Ishikawa (cell line): ENCODE measurements around the gene AADACL4.

Experiments used
- CEBPB ChIP-seq: IDR thresholded peaks from 2 replicates; pipeline ENCODE4 v1.6.1; 2012
- CREB1 ChIP-seq: IDR thresholded peaks from 2 replicates; pipeline ENCODE4 v1.6.1; 2012; ENCODE audit warnings: low read depth
- EGR1 ChIP-seq: IDR thresholded peaks from 2 replicates; pipeline ENCODE4 v1.6.1; 2012
- EP300 ChIP-seq: IDR thresholded peaks from 2 replicates; pipeline ENCODE4 v1.6.1; 2012; ENCODE audit warnings: borderline replicate concordance
- FOXM1 ChIP-seq: IDR thresholded peaks from 2 replicates; pipeline ENCODE4 v1.6.1; 2012; ENCODE audit warnings: low read depth, borderline replicate concordance
- NFIC ChIP-seq: IDR thresholded peaks from 2 replicates; pipeline ENCODE4 v1.6.1; 2012
- RAD21 ChIP-seq: IDR thresholded peaks from 2 replicates; pipeline ENCODE4 v1.6.1; 2012; ENCODE audit warnings: low read depth
- TAF1 ChIP-seq: IDR thresholded peaks from 2 replicates; pipeline ENCODE4 v1.6.1; 2012; ENCODE audit warnings: low read depth, mild to moderate bottlenecking
- TCF12 ChIP-seq: IDR thresholded peaks from 2 replicates; pipeline ENCODE4 v1.6.1; 2012; ENCODE audit warnings: low read depth
- TEAD4 ChIP-seq: IDR thresholded peaks from 2 replicates; pipeline ENCODE4 v1.6.1; 2012
- USF1 ChIP-seq: IDR thresholded peaks from 2 replicates; pipeline ENCODE4 v1.6.1; 2012
- YY1 ChIP-seq: IDR thresholded peaks from 2 replicates; pipeline ENCODE4 v1.6.1; 2012; ENCODE audit warnings: low read depth
- ZBTB7A ChIP-seq: IDR thresholded peaks from 2 replicates; pipeline ENCODE4 v1.6.1; 2012; ENCODE audit warnings: low read depth
- TF ChIP-seq, protein P1 (sequence below): IDR thresholded peaks from 2 replicates; pipeline ENCODE4 v1.6.1; 2012; ENCODE audit warnings: low read depth, mild to moderate bottlenecking
- TF ChIP-seq, protein P2 (sequence below): IDR thresholded peaks from 2 replicates; pipeline ENCODE4 v1.6.1; 2012

AADACL4 gene

DNA sequence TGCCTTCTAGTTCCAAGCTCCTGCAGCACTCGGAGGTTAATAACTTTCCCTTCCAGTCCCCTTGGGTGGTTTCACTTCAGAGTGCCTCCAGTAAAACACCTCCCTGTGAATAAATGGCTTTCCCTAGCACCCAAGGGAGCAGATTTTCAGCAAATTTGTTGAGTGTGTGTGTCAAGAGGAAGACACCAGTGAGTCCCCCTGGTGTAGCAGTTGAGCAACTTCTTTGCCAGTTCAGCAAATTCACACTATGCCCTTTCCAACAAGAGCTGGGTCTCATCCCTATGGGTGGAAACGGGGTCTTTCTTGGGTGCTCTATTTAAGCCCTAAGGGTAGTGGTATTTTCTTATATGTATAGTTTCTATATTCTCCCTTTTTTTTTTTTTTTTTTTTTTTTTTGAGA is 806 bp upstream of the AADACL4 start:
- no peak for TF ChIP-seq CREB1
- no peak for TF ChIP-seq RAD21
- no peak for TF ChIP-seq EGR1
- no peak for TF ChIP-seq EP300
- no peak for TF ChIP-seq FOXM1
- no peak for TF ChIP-seq NFIC
- no peak for TF ChIP-seq YY1
- TF ChIP-seq CEBPB = no peak
- TF ChIP-seq ZBTB7A = no peak
- TF ChIP-seq, protein P1, sequence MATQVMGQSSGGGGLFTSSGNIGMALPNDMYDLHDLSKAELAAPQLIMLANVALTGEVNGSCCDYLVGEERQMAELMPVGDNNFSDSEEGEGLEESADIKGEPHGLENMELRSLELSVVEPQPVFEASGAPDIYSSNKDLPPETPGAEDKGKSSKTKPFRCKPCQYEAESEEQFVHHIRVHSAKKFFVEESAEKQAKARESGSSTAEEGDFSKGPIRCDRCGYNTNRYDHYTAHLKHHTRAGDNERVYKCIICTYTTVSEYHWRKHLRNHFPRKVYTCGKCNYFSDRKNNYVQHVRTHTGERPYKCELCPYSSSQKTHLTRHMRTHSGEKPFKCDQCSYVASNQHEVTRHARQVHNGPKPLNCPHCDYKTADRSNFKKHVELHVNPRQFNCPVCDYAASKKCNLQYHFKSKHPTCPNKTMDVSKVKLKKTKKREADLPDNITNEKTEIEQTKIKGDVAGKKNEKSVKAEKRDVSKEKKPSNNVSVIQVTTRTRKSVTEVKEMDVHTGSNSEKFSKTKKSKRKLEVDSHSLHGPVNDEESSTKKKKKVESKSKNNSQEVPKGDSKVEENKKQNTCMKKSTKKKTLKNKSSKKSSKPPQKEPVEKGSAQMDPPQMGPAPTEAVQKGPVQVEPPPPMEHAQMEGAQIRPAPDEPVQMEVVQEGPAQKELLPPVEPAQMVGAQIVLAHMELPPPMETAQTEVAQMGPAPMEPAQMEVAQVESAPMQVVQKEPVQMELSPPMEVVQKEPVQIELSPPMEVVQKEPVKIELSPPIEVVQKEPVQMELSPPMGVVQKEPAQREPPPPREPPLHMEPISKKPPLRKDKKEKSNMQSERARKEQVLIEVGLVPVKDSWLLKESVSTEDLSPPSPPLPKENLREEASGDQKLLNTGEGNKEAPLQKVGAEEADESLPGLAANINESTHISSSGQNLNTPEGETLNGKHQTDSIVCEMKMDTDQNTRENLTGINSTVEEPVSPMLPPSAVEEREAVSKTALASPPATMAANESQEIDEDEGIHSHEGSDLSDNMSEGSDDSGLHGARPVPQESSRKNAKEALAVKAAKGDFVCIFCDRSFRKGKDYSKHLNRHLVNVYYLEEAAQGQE = no peak
- TF ChIP-seq TAF1 = no peak
- no peak for TF ChIP-seq USF1
- TF ChIP-seq, protein P2, sequence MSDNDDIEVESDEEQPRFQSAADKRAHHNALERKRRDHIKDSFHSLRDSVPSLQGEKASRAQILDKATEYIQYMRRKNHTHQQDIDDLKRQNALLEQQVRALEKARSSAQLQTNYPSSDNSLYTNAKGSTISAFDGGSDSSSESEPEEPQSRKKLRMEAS = no peak
- no peak for TF ChIP-seq TCF12
- TF ChIP-seq TEAD4 = no peak

- TF ChIP-seq FOXM1 (no peak), RAD21 (no peak), TEAD4 (no peak), EGR1 (no peak), YY1 (no peak), TAF1 (no peak), NFIC (no peak), CEBPB (no peak), EP300 (no peak), CREB1 (no peak), USF1 (no peak), ZBTB7A (no peak), TCF12 (no peak)
- TF ChIP-seq, protein P2 = no peak
- TF ChIP-seq, protein P1 = no peak
These were observed 352 bp downstream of the AADACL4 start for GRCh38 chr1:12644237-12644636.

DNA sequence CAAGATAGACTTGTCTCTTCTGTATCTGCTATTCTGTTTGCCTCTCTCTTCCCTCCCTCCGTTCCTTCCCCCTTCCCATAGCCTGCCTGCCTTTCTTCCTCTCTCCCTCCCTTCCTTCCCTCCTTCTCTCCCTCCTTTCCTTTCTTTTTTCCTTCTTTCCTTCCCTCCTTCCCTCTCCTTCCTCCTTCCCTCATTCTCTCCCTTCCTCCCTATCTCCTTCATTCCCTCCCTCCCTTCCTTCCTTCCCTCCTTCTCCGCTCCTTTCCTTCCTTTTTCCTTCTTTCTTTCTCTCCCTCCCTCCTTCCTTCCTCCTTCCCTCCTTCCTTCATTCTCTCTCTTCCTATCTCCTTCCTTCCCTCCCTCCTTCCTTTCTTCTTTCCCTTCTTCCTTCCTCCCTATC is 944 bp downstream of the AADACL4 start:
- TF ChIP-seq CEBPB (no peak), TAF1 (no peak), EGR1 (no peak), ZBTB7A (no peak), TEAD4 (no peak), TCF12 (no peak), FOXM1 (no peak), EP300 (no peak), RAD21 (no peak), YY1 (no peak)
- TF ChIP-seq, protein P2 = no peak

DNA sequence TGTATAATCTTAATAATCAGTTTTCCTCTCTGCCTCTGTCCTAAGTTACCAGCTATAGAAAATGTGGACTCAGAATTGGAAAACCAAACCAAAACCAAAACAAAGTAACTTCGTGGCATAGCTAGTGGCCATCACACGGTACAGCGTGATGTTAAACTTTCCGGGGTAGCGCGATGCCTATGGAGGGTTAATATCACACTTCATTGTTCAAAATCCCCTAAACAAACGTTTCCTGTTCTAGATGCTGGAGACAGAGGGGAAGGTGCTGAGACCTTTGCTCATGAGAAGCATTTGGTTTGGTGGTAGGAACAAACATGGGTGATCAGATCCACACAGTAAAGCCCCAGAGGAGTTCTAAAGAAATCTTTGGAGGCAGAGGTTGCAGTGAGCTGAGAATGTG is 4.9 kb downstream of the AADACL4 start:
- TF ChIP-seq ZBTB7A = no peak
- no peak for TF ChIP-seq TAF1
- TF ChIP-seq CREB1 = no peak
- no peak for TF ChIP-seq USF1
- TF ChIP-seq TCF12 = no peak
- TF ChIP-seq FOXM1 = no peak
- TF ChIP-seq, protein P1 = no peak
- TF ChIP-seq, protein P2 = no peak
- no peak for TF ChIP-seq NFIC
- no peak for TF ChIP-seq EP300
- no peak for TF ChIP-seq RAD21
- TF ChIP-seq YY1 = no peak
